Astrocyte of the spinal cord (primary cell): ENCODE data around the gene SLC15A3.

Experiments used
- DNase-seq: peaks from one replicate; pipeline ENCODE4 v3.0.0; 2011; ENCODE audit warnings: low read depth, low spot score
- H3K4me3 ChIP-seq: 2 replicates; pipeline ENCODE4 v1.5.1; 2011; ENCODE audit warnings: low read depth, mild to moderate bottlenecking, low read length, moderate library complexity
- CTCF ChIP-seq: IDR thresholded peaks from 2 replicates; pipeline ENCODE4 v1.5.1; 2012; ENCODE audit warnings: low read depth, mild to moderate bottlenecking, low read length, inconsistent platforms
- in situ Hi-C: cut with HindIII; loops from 2 replicates; pipeline ENCODE4 v1.10.0; 2017; ENCODE audit warnings: low sequenced_read_pairs

The SLC15A3 gene

GRCh38 chr11:60944490-60945294 is 7.3 kb downstream of the SLC15A3 start:
- no peak overlapping the region for H3K4me3 ChIP-seq

GRCh38 chr11:60942970-60943565 is 8.9 kb downstream of the SLC15A3 start:
- no peak for TF ChIP-seq CTCF
- H3K4me3 ChIP-seq, result no peak overlapping the region
- in situ Hi-C loops, result no loop called here
- no peak for DNase-seq

More at GRCh38 chr11:60944490-60945294, 7.3 kb downstream of the SLC15A3 start:
- DNase-seq, result no peak
- in situ Hi-C loops, result no loop called here
- TF ChIP-seq CTCF, result peak; percentile 31

GRCh38 chr11:60942219-60942618 is 9.8 kb downstream of the SLC15A3 start:
- in situ Hi-C loops, result no loop called here
- TF ChIP-seq CTCF, result no peak
- H3K4me3 ChIP-seq, result no peak overlapping the region
- no peak for DNase-seq

GRCh38 chr11:60941371-60942119 is 10.4 kb downstream of the SLC15A3 start:
- in situ Hi-C loops, result no loop called here
- no peak for TF ChIP-seq CTCF
- DNase-seq, result no peak
- no peak overlapping the region for H3K4me3 ChIP-seq

GRCh38 chr11:60939855-60940254 is 12.1 kb downstream of the SLC15A3 start:
- in situ Hi-C loops, result no loop called here
- TF ChIP-seq CTCF, result no peak
- no peak overlapping the region for H3K4me3 ChIP-seq

GRCh38 chr11:60939301-60939700 is 12.7 kb downstream of the SLC15A3 start:
- in situ Hi-C loops, result no loop called here

More at GRCh38 chr11:60939855-60940254, 12.1 kb downstream of the SLC15A3 start:
- DNase-seq, result no peak

More at GRCh38 chr11:60939301-60939700, 12.7 kb downstream of the SLC15A3 start:
- no peak overlapping the region for H3K4me3 ChIP-seq
- TF ChIP-seq CTCF, result no peak
- DNase-seq, result no peak
